ENCODE data around the gene RBFOX1.

The RBFOX1 gene

GRCh38 chr16:7335991-7336634 lies 3.5 kb downstream of the RBFOX1 start:
- no peak for DNase-seq

- no peak for DNase-seq
Measured at GRCh38 chr16:7336742-7337141, 4.1 kb downstream of the RBFOX1 start.

- no peak for DNase-seq
Measured at GRCh38 chr16:7338826-7339225, 6.2 kb downstream of the RBFOX1 start.

DNA sequence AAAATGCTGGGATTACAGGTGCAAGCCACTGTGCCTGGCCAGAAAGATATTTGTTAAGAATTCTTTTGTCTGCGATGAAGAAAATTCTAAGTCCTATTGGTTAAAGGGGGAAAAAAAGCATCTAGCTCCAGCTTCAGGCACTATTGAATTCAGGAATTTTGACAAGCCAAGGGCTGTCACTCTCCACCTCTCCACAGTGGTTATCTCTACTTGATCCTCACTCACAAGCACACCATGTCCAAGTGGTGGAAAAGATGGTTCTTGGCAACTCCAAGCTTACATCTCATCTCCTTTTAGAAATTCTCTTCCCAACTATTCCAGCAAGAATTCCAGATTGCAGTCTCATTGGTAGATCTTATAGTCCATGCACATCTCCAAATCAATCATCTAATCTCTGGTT lies 7.1 kb downstream of the RBFOX1 start:
- no peak for DNase-seq

GRCh38 chr16:7340938-7341337 lies 8.3 kb downstream of the RBFOX1 start:
- no peak for DNase-seq

GRCh38 chr16:7342598-7342997 lies 10.0 kb downstream of the RBFOX1 start:
- DNase-seq, result no peak

GRCh38 chr16:7343243-7343642 lies 10.6 kb downstream of the RBFOX1 start:
- no peak for DNase-seq

DNA sequence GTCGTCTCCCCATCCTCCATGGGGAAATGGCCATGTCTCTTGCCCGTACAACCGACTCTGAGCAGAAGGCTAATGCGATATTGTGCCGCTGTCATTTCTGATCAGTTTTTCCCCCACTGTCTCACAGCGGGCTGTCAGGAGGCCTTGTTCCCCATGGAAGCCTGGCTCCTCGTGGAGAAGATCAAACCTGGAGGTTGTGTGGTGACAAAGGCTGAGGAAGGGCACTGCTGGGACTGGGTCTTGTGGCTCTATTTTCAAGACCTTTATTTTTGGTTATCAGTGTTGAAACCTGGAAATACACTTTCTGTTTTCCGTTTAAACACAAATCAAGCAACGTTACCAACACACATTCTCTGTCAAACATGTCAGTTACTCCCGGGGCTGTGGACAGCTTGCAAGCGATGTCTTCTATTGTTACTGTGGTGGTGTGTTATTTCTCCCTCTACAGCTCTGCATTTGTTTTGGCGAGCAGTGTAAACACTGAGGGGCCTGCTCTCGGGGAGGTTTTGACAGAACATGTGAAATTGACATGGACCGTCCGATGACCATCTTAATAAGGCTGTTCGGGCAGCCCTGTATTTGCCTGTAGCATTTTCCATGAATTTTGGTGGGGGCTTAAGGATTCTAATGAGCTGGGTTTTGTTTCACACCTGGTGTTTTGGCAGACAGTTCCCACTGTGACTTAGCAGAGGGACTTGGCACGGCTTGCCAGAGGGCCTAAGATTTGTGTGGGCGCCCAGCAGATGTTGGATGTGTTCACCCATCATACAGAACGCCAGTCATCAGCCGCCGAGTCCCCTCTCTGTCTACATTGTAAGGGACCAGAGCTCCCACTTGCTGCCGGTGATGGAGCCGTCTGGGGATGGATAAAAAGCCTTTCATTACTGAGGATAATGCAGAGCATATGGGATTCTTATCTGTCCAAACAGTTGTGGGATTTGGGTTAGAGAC lies 12.5 kb downstream of the RBFOX1 start:
- DNase-seq, result no peak

DNA sequence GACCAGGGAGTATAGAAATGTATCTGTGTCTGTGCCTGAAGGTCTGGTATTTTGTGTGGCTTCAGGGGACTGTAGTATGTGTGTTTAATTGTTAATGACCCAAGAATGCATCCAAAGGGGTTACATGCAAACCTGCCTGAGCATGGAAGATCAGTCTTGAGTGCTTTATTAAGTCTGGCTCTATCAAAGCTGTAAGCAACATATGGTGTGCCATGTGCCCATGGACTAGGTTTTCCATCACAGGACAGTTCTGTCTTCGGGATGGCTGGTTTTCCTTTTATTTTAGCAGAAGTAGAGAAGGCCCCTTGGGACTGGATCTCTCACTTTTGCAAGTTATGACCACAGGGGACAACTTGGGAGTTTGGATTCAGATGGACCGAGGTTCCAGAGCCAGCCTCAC lies 18.2 kb downstream of the RBFOX1 start:
- no peak for DNase-seq

GRCh38 chr16:7351610-7352510 lies 19.2 kb downstream of the RBFOX1 start:
- DNase-seq, result no peak

DNA sequence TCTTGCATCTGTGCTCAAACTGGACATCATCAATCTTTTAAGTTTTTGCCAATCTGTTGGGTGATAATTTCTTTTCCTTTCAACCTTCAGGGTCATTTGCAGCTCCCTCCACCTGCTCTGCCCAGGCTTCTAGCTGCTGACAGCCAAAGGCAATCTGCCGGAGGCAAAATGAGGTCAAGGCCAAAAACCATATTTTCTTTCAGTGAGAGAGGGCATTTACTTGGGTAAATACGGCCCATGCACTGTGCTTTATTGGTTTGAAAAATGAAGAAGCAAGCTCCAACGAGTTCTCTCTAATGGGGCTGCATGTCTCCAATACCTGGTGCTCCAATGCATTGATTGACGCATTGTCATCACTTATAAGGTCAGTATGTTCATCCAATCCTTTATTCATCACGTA lies 23.1 kb downstream of the RBFOX1 start:
- DNase-seq, result no peak

GRCh38 chr16:7361416-7362129 lies 28.9 kb downstream of the RBFOX1 start:
- DNase-seq, result no peak

GRCh38 chr16:7362231-7362630 lies 29.6 kb downstream of the RBFOX1 start:
- no peak for DNase-seq

DNA sequence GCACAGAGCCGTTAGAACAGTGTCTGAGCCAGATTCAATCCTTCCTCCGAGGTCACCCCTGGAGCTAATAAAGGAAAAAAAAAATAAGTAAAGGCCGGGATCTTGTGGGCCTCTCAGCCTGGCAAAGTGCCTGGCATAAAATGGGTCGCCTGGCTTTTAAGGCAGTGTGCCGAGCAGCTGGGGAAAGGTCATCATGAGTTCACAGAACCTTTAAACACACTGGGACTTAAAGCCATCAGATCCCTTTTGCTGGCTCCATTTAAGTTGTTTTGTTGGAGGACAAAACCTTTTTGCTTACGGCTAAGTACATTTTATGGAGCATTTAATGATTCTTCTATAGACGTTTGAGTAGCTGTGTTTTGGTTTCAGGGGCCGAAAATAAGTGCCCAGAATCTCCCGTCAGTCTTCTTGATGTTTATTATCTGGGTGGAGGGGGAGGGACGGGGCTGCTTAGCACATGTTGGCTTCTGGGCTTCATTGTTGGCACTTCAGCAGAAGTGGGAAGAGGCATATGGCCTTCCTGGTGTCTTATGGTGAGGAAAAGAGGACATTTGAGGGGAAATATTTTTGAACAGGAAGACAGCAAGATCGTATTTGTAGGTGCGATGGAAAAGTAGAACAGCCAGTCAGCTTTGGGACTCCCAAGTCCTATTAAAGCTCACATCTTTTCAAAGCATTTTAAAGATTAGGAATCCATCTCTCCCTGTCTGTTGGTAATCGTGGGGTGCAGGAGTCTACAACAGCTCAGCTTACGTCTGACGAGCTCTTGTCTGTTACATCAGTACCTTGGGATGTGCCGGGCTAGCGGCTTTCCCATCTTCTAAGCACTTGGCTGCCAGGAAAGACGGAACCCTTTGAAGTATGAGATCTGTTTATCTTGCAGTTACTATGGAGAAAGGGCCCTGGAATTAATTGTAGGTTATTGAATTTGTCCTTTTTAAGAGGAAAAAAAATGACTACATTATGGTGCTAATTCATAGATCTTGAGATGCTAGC lies 31.1 kb downstream of the RBFOX1 start:
- no peak for DNase-seq

DNA sequence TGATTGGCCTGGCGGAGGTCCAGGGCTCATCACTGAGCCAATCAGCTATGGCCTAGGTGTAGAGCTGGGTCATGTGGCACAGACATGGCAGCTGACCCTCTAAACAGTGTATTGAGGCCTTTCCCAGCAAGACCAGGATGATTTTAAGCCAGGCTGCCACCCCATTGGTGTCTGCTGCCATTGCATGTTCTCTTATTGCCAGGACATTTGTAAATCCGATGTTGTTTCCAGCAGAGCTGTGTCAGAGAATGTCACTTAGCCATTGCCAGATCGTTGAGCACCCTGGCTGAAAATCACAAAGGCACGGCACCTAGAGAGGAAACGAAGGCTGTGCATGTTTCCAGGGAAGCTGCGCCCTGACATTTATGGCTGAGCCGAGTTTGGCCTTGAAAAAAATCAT lies 33.4 kb downstream of the RBFOX1 start:
- no peak for DNase-seq

- DNase-seq, result no peak
Measured at GRCh38 chr16:7366993-7367880, 34.6 kb downstream of the RBFOX1 start.

DNA sequence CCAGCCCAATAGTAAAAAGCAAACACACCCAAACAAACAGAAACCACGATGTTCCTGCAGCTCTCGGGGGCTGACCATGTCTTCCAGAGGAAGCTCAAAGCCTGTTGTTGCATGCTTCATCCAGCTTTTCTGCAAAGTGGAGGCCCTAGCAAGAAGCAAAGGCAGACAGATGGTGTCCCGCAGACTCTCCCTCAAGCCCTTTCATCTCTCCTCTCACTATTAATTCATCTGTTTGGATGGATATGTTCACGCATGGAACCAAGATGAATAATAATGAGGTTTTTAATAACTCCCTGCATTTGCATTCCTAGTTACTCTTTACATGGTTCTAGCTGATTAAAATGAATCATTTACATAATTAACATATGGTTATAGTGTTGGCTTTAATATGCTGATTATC lies 36.6 kb downstream of the RBFOX1 start:
- no peak for DNase-seq

GRCh38 chr16:7372095-7372494 lies 39.5 kb downstream of the RBFOX1 start:
- no peak for DNase-seq

DNA sequence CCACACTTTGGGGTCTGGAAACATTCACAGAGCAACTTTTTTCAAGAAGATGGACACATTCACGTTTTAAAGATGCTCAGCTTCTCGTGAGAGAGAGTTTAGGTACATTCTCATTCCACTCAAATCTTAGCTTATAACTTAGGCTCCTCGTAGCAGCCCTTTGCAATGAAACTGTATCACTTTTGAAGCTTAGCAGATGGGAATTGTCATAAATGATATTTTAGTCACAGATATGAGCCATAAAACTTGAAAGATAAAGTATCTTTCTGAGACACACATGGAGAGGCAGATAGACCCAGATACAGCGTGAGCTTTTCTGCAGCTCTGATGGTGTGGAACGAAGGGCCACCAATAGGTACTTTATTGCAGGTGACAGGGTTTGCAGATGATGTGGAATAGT lies 41.1 kb downstream of the RBFOX1 start:
- no peak for DNase-seq

DNA sequence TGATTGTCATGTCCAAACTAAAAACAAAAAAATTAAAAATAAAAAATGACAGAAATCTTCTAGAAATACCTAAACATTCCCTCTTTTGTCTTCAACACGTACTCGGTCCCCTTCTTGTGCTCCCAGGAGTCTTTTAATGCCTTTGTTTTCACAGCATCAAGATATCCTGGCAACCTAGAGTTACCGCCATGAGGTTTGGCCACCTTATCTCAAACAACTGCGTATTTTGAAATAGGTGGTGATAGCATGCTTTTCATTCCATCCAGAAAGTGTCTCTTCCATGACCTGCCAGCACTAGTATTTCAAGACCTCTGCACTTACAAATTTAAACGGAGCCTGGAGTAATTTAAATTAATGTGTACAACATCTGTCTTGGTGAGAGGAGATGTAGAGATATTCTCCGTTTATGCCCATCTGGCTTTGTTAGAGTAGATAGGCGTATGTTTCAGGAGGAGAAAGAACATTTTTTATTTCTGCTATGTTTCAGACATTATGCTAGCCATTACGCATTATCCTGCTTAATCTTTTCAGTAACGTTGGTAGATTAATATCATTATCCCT lies 42.0 kb downstream of the RBFOX1 start:
- no peak for DNase-seq
